Upper lobe of left lung (tissue), 4 donors: ENCODE results near the gene FYN.

ENCODE experiments used
- CTCF ChIP-seq, 6 experiments: fragments of 450-650 bp in 4 of 6; fragments of 200-600 bp in 2 of 6; sonication (generic) in 2 of 6; IDR thresholded peaks; one replicate each; pipeline ENCODE4 v1.5.1; 2016 to 2019; ENCODE audit warnings: antibody characterized with exemption in 6 of 6
- EP300 ChIP-seq, 4 donors: sonication (generic); formaldehyde crosslinking; IDR thresholded peaks; one replicate each; pipeline ENCODE4 v1.5.1; 2017; ENCODE audit warnings: antibody characterized with exemption in 4 of 4, control low read depth in 2 of 4
- POLR2A ChIP-seq, 4 donors: fragments of 450-650 bp; IDR thresholded peaks; one replicate each; pipeline ENCODE4 v1.5.1; 2016 to 2017; ENCODE audit warnings: antibody characterized with exemption in 4 of 4, mild to moderate bottlenecking in 2 of 4
- POLR2AphosphoS5 ChIP-seq, 2 donors: sonication (generic); formaldehyde crosslinking; IDR thresholded peaks; one replicate each; pipeline ENCODE4 v1.5.1; 2017; ENCODE audit warnings: antibody characterized with exemption in 2 of 2

GRCh38 chr6:111685526-111685925 lies 187.7 kb downstream of the FYN start:
- TF ChIP-seq POLR2A (IDR thresholded peaks at IDR 0.05) (no peak), CTCF (IDR thresholded peaks at IDR 0.05) (no peak), POLR2AphosphoS5 (IDR thresholded peaks at IDR 0.05) (peak in 1 of 2 donors; percentile 11), EP300 (IDR thresholded peaks at IDR 0.05) (no peak)
